Ectodermal cell (in vitro differentiated cells): ENCODE measurements around the gene STAG3.
"Not testable (repeated sequence)": the region's sequence is repeated elsewhere in the genome, so short reads cannot be mapped to it uniquely, and the experiment has no call there.

Experiments used
- H3K27ac ChIP-seq: 2 replicates; pipeline ENCODE4 v1.7.0; 2013; ENCODE audit warnings: mild to moderate bottlenecking, low read depth, low read length; ENCODE audit not compliant: insufficient read depth, poor library complexity, severe bottlenecking
- H3K27me3 ChIP-seq: 2 replicates; pipeline ENCODE4 v1.7.0; 2013; ENCODE audit warnings: mild to moderate bottlenecking, low read length; ENCODE audit not compliant: insufficient read depth, control insufficient read depth, poor library complexity, severe bottlenecking
- H3K36me3 ChIP-seq: one replicate; pipeline ENCODE4 v1.7.0; 2013; ENCODE audit warnings: low read length; ENCODE audit not compliant: control insufficient read depth, insufficient read depth
- H3K4me1 ChIP-seq: one replicate; pipeline ENCODE4 v1.7.0; 2013; ENCODE audit warnings: low read length; ENCODE audit not compliant: control insufficient read depth, insufficient read depth
- H3K4me3 ChIP-seq: 2 replicates; pipeline ENCODE4 v1.7.0; 2013; ENCODE audit warnings: low read depth, low read length, control low read depth; ENCODE audit not compliant: insufficient read depth
- H3K9me3 ChIP-seq: 2 replicates; pipeline ENCODE4 v1.7.0; 2013; ENCODE audit warnings: mild to moderate bottlenecking, low read length, moderate library complexity; ENCODE audit not compliant: control insufficient read depth
- WGBS, 2 experiments: methylation state at CpG; one replicate each; pipeline ENCODE4 v1.1.7; 2013; ENCODE audit warnings: missing lambda C conversion rate in 2 of 2; 5-methylcytosine and 5-hydroxymethylcytosine counted together

Gene STAG3

DNA sequence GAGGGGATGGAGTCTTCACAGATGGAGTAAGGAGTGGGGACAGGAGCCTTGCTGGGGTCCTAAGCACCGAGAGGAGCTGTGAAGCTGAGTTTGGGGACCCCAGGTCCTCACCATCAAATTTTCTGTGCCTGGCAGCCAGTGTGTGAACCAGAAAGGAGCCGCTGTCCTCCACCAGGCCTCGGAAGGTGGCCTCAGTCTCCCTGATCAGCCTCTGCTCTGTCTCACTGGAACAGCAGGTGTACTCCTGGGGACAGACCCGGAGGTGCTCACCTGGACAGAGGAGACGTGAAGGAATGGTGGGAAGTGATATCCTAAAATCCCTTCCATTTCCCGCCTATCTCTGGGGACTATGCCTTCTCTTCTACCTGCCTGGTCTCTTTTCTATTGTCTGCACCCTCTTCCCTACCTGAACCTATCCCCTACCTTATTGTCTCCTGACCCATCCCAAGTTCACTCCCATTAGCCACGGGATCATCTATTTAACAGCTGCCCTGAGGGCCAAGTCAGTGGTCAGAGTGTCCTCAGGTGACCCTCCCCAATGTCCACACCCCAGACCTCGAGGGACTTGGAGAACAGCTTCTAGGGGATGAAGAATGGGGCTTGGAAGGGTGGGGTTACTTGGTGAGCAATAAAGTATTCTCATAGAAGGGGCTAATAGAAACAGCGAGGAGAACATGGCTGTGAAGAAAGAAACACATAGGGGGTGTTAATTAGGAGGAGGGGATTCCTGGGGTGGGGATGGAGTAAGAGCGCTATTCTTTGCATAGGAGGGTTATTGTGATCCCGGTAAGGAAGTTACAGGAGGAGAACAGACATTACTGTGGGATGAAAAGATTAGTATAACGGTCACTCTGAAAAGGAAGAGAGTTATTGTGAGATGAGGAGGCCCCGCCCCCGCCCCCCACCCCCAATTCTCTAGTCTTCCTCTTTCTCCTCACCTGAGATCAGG is 1.3 kb upstream of the STAG3 start:
- Histone ChIP-seq H3K27me3 (peaks cover 8% of the 10 kb centered on the region), H3K4me1 (no peaks in the 10 kb centered on the region), H3K27ac (peak overlapping the region; percentile 36), H3K36me3 (peaks cover 4% of the 10 kb centered on the region), H3K9me3 (no peaks in the 10 kb centered on the region), H3K4me3 (peak overlapping the region; percentile 96)
- WGBS, 2 experiments, result 44 to 55% methylated on average over 12 to 14 of the region's 14 CpGs

DNA sequence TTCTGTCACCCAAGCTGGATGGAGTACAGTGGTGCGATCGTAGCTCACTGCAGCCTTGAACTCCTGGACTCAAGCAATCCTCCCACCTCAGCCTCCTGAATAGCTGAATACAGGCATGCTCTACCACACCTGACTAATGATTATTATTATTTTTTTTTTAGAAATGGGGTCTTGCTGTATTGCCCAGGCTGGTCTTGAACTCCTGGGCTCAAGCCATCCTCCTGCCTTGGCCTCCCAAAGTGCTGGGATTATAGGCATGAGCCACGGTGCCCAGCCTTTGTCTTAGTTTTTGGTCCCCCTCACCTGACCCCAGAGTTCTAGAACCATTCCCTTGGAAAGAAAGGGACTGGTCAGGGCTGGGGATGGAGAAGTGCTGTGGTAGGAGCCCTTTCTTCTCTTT is 2.4 kb downstream of the STAG3 start:
- H3K27me3 ChIP-seq, result not testable (repeated sequence)

DNA sequence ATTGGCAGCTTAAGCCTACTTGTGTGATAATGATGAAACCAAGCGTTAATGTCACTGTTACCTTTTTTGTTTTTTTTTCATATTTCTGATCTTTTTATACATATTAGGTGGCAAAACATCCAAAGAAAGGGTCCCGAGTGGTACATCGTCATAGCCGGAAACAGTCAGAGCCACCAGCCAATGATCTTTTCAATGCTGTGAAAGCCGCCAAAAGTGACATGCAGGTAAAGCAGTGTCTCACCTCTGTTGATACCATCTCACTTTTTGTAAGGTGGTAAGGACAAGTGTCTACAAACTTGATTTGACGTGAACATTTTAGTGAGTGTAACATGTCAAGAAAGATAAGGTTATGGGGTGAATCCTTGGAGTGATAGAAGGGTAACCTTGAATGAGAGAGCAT is 4.9 kb downstream of the STAG3 start:
- not testable (repeated sequence) for H3K27me3 ChIP-seq
- 85 to 89% methylated on average over 5 to 6 of the region's 6 CpGs for WGBS, 2 experiments

More for the DNA sequence above, 2.4 kb downstream of the STAG3 start:
- H3K4me1 ChIP-seq, H3K9me3 ChIP-seq, H3K36me3 ChIP-seq, H3K4me3 ChIP-seq, H3K27ac ChIP-seq: not testable (repeated sequence)
- 94 to 98% methylated on average over 3 of the region's 3 CpGs for WGBS, 2 experiments

DNA sequence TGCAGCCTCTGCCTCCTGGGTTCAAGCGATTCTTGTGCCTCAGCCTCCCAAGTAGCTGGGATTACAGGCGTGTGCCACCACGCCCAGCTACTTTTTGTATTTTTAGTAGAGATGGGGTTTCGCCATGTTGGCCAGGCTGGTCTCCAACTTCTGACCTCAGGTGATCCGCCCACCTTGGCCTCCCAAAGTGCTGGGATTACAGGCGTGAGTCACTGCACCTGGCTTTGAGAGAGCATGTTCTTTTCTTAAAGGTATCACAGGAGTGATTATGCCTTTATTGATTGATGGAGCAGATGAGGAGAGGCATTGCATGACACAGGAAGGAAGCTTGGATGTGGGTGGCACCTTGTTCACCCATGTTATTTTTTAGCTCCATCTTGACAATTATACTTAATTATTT is 5.4 kb downstream of the STAG3 start:
- not testable (repeated sequence) for H3K27me3 ChIP-seq, H3K27ac ChIP-seq
- WGBS, 2 experiments, result 89 to 92% methylated on average over 6 of the region's 6 CpGs

More for the DNA sequence above, 4.9 kb downstream of the STAG3 start:
- not testable (repeated sequence) for H3K4me3 ChIP-seq, H3K27ac ChIP-seq, H3K36me3 ChIP-seq, H3K9me3 ChIP-seq, H3K4me1 ChIP-seq

DNA sequence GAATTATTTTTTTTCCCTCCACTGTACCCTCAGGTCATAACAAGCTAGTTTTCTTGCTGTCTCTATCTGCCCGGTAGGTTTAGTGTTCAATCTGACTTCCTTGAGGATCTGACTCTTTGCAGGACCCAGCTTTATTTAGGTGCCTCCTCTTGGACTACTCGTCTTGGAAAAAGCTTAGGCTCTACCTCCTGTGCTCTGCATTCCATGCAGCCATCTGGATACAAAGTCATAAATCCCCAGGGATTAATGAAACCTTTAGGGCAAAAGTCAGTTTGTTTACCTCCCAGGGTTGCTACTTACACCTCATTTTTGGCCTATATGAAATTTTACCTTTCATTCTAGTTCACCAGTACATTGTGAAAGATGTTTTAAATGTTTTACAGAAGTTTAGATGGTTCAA is 8.0 kb downstream of the STAG3 start:
- Histone ChIP-seq H3K4me3 (no peak overlapping the region), H3K36me3 (no peaks in the 10 kb centered on the region), H3K9me3 (no peaks in the 10 kb centered on the region), H3K4me1 (no peaks in the 10 kb centered on the region), H3K27me3 (no peaks in the 10 kb centered on the region), H3K27ac (no peak overlapping the region)
- WGBS, 2 experiments, result 83 to 85% methylated on average over 2 of the region's 2 CpGs

More for the DNA sequence above, 5.4 kb downstream of the STAG3 start:
- not testable (repeated sequence) for H3K9me3 ChIP-seq, H3K4me3 ChIP-seq, H3K4me1 ChIP-seq, H3K36me3 ChIP-seq

DNA sequence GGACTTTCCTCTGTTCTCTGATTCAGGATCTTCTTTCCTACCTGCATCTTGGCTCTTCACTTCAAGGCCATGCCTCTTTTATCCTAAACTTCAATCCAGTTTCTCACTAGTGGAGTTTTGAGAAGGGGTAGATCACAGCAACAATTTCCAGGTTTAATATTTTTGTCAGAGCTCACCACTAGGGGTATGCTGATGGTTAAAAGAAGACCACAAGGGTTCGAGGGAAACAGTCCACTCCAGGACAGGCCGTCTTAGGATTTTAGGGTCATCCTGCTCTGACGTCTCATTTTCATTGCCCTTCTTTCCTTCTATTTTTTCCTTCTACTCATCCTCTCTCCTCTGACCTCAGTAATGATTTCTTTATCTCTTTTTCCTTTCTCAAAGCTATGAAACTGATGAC is 11.3 kb downstream of the STAG3 start:
- Histone ChIP-seq H3K27ac (no peak overlapping the region), H3K9me3 (no peaks in the 10 kb centered on the region), H3K4me1 (no peaks in the 10 kb centered on the region), H3K36me3 (no peaks in the 10 kb centered on the region), H3K27me3 (no peaks in the 10 kb centered on the region), H3K4me3 (no peak overlapping the region)
- WGBS, 2 experiments, result 91 to 92% methylated on average over 3 of the region's 3 CpGs

DNA sequence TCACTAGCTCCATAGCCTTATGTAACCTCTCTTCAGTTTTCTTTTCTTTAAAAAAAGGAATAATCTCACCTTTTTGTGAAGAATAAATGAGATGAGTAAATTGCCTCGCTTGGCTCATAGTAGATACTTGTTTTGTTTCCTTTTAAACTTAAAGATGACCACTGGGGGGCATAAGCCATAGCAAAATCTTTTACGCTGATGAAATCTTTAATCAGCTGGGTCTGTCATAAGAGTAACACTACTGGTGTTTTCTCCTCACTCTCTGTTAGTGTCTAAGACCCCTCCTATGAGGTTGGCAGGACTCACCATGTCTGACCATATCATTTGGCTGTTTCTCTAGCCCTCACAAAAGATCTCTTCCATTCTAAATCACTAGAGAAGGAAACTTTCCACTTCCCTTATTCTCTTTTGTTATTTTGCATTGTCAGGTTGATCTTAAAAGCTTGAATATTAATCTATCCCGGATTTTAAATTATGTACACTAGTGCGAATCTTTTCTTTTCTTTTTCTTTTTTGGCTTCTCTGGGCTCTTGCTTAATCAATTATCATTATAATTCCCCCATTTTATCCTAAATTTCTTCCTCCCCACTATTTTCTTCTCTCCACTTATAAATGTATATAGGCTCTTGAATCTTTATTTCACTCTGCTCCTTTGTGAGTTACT is 12.5 kb downstream of the STAG3 start:
- 82 to 89% methylated on average over 4 of the region's 4 CpGs for WGBS, 2 experiments
- Histone ChIP-seq H3K27ac (no peak overlapping the region), H3K27me3 (no peaks in the 10 kb centered on the region), H3K36me3 (no peaks in the 10 kb centered on the region), H3K4me3 (no peak overlapping the region), H3K4me1 (no peaks in the 10 kb centered on the region), H3K9me3 (no peaks in the 10 kb centered on the region)

DNA sequence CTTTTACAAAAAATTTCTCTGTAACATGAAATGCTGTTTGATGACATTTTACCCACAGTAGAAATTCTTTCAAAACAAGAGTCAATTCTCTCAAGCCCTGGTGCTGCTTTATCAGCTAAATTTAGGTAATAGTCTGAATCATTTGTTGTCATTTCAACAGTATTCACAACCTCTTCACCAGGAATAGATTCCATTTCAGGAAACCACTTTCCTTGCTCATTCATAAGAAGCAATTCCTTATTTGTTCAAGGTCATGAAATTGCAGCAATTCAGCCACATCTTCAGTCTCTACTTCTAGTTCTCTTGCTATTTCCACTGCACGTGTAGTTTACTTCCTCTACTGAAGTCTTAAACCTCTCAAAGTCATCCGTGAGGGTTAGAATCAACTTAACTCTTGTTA is 14.1 kb downstream of the STAG3 start:
- WGBS, 2 experiments, result 89% methylated on average over 2 of the region's 2 CpGs
- Histone ChIP-seq H3K27ac (no peak overlapping the region), H3K36me3 (no peaks in the 10 kb centered on the region), H3K27me3 (no peaks in the 10 kb centered on the region), H3K9me3 (no peaks in the 10 kb centered on the region), H3K4me1 (no peaks in the 10 kb centered on the region), H3K4me3 (no peak overlapping the region)

DNA sequence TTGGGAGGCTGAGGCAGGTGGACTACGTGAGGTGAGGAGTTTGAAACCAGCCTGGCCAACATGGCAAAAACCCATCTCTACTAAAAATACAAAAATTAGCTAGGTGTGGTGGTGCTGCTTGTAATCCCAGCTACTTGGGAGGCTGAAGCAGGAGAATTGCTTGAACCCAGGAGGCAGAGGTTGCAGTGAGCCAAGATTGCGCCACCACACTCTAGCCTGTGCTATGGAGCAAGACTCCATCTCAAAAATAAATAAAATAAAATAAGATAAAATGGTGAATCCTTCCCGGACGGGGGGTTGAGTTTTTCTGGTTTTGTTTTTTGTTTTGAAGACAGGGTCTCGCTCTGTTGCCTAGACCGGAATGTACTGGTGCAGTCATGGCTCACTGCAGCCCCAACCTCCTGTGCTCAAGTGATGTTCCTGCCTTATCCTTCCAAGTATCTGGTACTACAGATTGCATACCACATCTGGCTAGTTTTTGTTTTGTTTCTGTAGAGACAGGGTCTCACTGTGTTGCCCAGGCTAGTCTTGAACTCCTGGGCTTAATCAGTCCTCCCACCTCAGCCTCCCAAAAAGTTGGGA is 14.7 kb downstream of the STAG3 start:
- not testable (repeated sequence) for H3K36me3 ChIP-seq, H3K27ac ChIP-seq, H3K9me3 ChIP-seq, H3K4me1 ChIP-seq, H3K4me3 ChIP-seq, H3K27me3 ChIP-seq
- 85 to 94% methylated on average over 6 of the region's 6 CpGs for WGBS, 2 experiments

DNA sequence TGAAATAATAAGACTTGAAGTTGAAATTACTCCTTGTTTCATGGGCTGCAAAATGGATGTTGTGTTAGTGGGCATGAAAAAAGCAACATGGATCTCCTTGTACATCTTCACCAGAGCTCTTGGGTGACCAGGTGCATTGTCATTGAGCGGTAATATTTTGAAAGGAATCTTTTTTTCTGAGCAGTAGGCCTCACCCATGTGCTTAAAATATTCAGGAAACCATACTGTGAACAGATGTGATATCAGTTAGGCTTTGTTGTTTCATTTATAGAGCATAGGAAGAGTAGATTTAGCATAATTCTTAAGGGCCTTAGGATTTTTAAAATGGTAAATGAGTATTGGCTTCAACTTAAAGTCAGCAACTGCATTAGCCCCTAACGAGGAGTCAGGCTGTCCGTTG is 15.3 kb downstream of the STAG3 start:
- WGBS, 2 experiments, result 77 to 84% methylated on average over 3 of the region's 3 CpGs
- no peaks in the 10 kb centered on the region for H3K36me3 ChIP-seq
- H3K27me3 ChIP-seq, result no peaks in the 10 kb centered on the region
- no peaks in the 10 kb centered on the region for H3K9me3 ChIP-seq
- H3K27ac ChIP-seq, result no peak overlapping the region
- H3K4me3 ChIP-seq, result no peak overlapping the region
- H3K4me1 ChIP-seq, result no peaks in the 10 kb centered on the region
